GM18951 (cell line): Measurements from ENCODE around the gene NFIC.

Experiments
- POLR2A ChIP-seq: IDR thresholded peaks from 4 replicates; pipeline ENCODE4 v1.6.1; 2011; ENCODE audit warnings: mild to moderate bottlenecking; ENCODE audit not compliant: insufficient read length, insufficient read depth; ENCODE audit errors: extremely low read depth
- in situ Hi-C: fragments of 300-500 bp; cut with MboI; formaldehyde crosslinking; loops from one replicate; pipeline ENCODE4 v1.12.0; 2022; ENCODE audit warnings: low sequenced_read_pairs, mixed read lengths, inconsistent platforms; ENCODE audit not compliant: unreplicated experiment

Gene NFIC

GRCh38 chr19:3471954-3472655, 105.7 kb downstream of the NFIC start:
- in situ Hi-C loops = loop anchor here (5.0 kb wide), 1 partner anchor 145 kb away; no protein-coding TSS in a partner anchor
- TF ChIP-seq POLR2A = no peak

GRCh38 chr19:3474010-3474409, 107.6 kb downstream of the NFIC start:
- in situ Hi-C loops = loop anchor here (5.0 kb wide), 1 partner anchor 147 kb away; no protein-coding TSS in a partner anchor
- TF ChIP-seq POLR2A = no peak

GRCh38 chr19:3474614-3475013, 108.2 kb downstream of the NFIC start:
- in situ Hi-C loops = loop anchor here (5.0 kb wide), 1 partner anchor 147 kb away; no protein-coding TSS in a partner anchor
- TF ChIP-seq POLR2A = no peak

GRCh38 chr19:3475449-3475848, 109.1 kb downstream of the NFIC start:
- in situ Hi-C loops = no loop called here
- TF ChIP-seq POLR2A = no peak

GRCh38 chr19:3476830-3477229, 110.4 kb downstream of the NFIC start:
- in situ Hi-C loops = no loop called here
- TF ChIP-seq POLR2A = no peak

- no peak for TF ChIP-seq POLR2A
- in situ Hi-C loops = no loop called here
Observed at GRCh38 chr19:3477506-3477905, 111.1 kb downstream of the NFIC start.

- TF ChIP-seq POLR2A = no peak
- in situ Hi-C loops = no loop called here
Observed at GRCh38 chr19:3477951-3478350, 111.6 kb downstream of the NFIC start.

- in situ Hi-C loops = no loop called here
- no peak for TF ChIP-seq POLR2A
Observed at GRCh38 chr19:3478409-3479176, 112.2 kb downstream of the NFIC start.

GRCh38 chr19:3479177-3479833, 112.9 kb downstream of the NFIC start:
- no peak for TF ChIP-seq POLR2A
- in situ Hi-C loops = no loop called here

- TF ChIP-seq POLR2A = no peak
- in situ Hi-C loops = no loop called here
Observed at GRCh38 chr19:3479834-3480215, 113.4 kb downstream of the NFIC start.

- TF ChIP-seq POLR2A = no peak
- in situ Hi-C loops = no loop called here
Observed at GRCh38 chr19:3480383-3481091, 114.2 kb downstream of the NFIC start, which contains the start of gene SMIM24. Gene SMIM24 (minus strand): TSS chr19:3480525. CDS start chr19:3480463, 62 bp downstream.

- in situ Hi-C loops = no loop called here
- TF ChIP-seq POLR2A = no peak
Observed at GRCh38 chr19:3481241-3482090, 115.1 kb downstream of the NFIC start.
